ENCODE data around the gene SEMA6B. TPM values are rescaled to one million over a fixed set of nuclear protein-coding genes. Genes with fewer than 3 reads are reported as not detected.

SEMA6B gene
- total and polyA plus RNA-seq, 2 donors (not counting 3 experiments of a cell fraction or from before 2014, with no cell fraction given), result 97.8 to 176 TPM

GRCh38 chr19:4557144-4557970, 2.1 kb downstream of the SEMA6B start:
- H3K4me1 ChIP-seq (ENCODE audit: control insufficient read depth, extremely low read depth, insufficient read depth, low read length), result peaks cover 26% of the 10 kb centered on the region
- dilution Hi-C loops (cut with MboI; ENCODE audit: extremely low pct_ligation_motif_present, low sequenced_read_pairs), result no loop called here

More at GRCh38 chr19:4557144-4557970, 2.1 kb downstream of the SEMA6B start:
- ChIA-PET CTCF (interaction anchor here (0.7 to 1.8 kb wide), 7 partner anchors 10 to 79 kb away, joined by 3 to 9 read pairs (median 3); no protein-coding TSS in a partner anchor), POLR2A (no interaction called here)
- H3K9ac ChIP-seq (replicated peaks; ENCODE audit: extremely low read depth, insufficient read depth, low read length), result no peak overlapping the region
- FAIRE-seq (no peak), DNase-seq (ENCODE audit: low read depth, low spot score) (no peak)
- peaks cover 6% of the 10 kb centered on the region for H3K79me2 ChIP-seq (ENCODE audit: control insufficient read depth, insufficient read depth, low read length)
- H3K9me1 ChIP-seq (replicated peaks; ENCODE audit: control insufficient read depth, extremely low read depth, insufficient read depth, low read length), result no peaks in the 10 kb centered on the region
- TF ChIP-seq FOS (IDR thresholded peaks at IDR 0.05; ENCODE audit: borderline replicate concordance, insufficient read depth, low read length) (no peak), EZH2 (IDR thresholded peaks at IDR 0.05; ENCODE audit: borderline replicate concordance, low read depth, low read length, severe bottlenecking) (no peak), MYC (IDR thresholded peaks at IDR 0.05; ENCODE audit: low read depth, low read length) (no peak), JUN (IDR thresholded peaks at IDR 0.05; ENCODE audit: borderline replicate concordance, insufficient read depth, insufficient read length, low read depth) (no peak), POLR2AphosphoS5 (IDR thresholded peaks at IDR 0.05; ENCODE audit: insufficient read depth, low read depth, low read length) (no peak), POLR2A (IDR thresholded peaks at IDR 0.05; ENCODE audit: low read depth, low read length) (no peak), CTCF (IDR thresholded peaks at IDR 0.05; ENCODE audit: extremely low read depth in 1 of 2, insufficient read depth in 1 of 2, low read depth in 1 of 2, low read length in 2 of 2) (peak; percentile 31 to 36), GATA2 (IDR thresholded peaks at IDR 0.05; ENCODE audit: insufficient read depth, insufficient read length, low read depth, low read length) (no peak)
- no peaks in the 10 kb centered on the region for H3K9me3 ChIP-seq (replicated peaks; ENCODE audit: control insufficient read depth, insufficient read depth, low read length)
- no peak overlapping the region for H2AFZ ChIP-seq (ENCODE audit: low read depth, low read length)
- no TSS peak for BruUV-seq (replicated peaks)
- H3K27ac ChIP-seq (ENCODE audit: insufficient read depth, low read depth, low read length), result peak overlapping the region; percentile 16
- intact Hi-C loops (cut with micrococcal nuclease), result loop anchor here (5.0 kb wide), 1 partner anchor 165 kb away; the partner anchor contains the start of gene DPP9
- H3K4me2 ChIP-seq (ENCODE audit: insufficient read depth, low read length), result peak overlapping the region; percentile 69
- H3K4me3 ChIP-seq (replicated peaks in 1 of 3; ENCODE audit: insufficient read depth in 1 of 3, low read depth in 1 of 3, low read length in 3 of 3), result peak overlapping the region in 2 of 3 experiments; percentile 15 to 22
- H3K27me3 ChIP-seq (ENCODE audit: control insufficient read depth in 2 of 2, insufficient read depth in 2 of 2, low read length in 2 of 2), result no peaks in the 10 kb centered on the region
- H4K20me1 ChIP-seq (replicated peaks; ENCODE audit: control insufficient read depth, extremely low read depth, insufficient read depth, low read length), result no peaks in the 10 kb centered on the region
- peaks cover 6 to 33% of the 10 kb centered on the region in 2 experiments for H3K36me3 ChIP-seq (ENCODE audit: control insufficient read depth in 2 of 2, extremely low read depth in 1 of 2, insufficient read depth in 2 of 2, low read length in 2 of 2)

Measured in endothelial cell of umbilical vein (primary cell).